Measurements from ENCODE around the gene ATG9A.

ATG9A gene

DNA sequence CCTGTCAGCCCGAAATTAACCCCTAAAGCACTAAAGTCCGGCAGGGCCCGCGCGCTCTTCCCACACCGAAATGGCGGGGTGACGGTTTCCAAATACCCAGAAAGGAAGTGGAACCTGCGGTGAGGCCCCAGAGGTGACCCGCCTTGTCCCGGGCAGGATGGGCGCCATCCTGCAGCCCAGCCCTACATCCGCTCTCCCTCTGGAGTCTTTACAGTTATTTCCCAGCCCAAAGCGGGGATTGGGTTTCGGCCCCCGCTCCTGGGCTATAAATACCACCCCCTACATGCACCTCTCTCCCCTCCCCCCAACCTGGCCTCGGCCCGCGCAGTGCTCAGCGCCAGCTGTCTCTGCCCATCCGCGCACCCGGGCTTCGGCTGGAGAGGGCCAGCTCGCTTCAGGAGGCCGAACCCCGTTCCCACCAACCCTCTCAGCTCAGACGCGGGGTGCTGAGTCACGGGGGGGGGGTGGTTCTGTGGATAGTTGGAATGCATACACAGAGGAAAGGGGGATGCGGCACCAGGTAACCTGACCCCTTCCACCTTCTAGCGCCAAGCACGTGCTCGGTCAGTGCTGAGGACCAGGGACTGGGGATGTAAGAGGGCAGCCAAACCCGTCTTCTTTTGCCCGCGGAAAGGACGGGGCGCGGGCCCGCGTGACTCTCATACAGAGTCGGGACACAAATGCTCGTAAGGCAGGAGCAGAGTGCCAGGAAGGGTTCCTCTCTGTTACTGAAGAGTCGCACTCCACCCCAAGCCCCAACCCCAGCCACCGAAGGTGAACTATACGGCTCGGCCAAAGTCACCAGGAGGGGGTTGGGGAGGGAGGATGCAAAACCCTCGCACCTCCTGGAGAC lies 23.7 kb upstream of the ATG9A start, which contains the start of gene TUBA4B:
Gene TUBA4B (plus strand): TSS at position 344 of the 853 bp plus-strand sequence. CDS start 165 bp downstream, at position 509.
- peak in 1 of 3 experiments; percentile 59 for DNase-seq (ENCODE audit: low read depth in 3 of 3)

DNA sequence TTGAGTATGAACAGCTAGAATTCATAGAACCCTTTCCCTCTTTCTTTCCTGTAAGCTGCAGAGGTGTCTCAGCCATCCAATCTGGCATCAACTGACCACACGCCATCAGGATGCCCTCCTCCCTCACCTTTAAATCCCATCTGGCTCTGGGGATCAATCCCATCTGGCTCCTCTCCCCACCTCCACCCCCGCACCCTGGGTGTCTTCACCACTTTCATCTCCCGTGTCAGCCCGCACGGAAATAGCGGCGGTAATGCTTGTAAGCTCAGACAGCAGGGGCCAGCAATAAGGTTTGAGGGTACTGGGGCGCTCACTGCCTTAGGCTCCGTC lies 23.1 kb upstream of the ATG9A start:
- no peak for DNase-seq (ENCODE audit: low read depth in 3 of 3)

- no peak for DNase-seq (ENCODE audit: low read depth in 3 of 3)
These were observed 22.6 kb upstream of the ATG9A start for GRCh38 chr2:219252084-219252483.

DNA sequence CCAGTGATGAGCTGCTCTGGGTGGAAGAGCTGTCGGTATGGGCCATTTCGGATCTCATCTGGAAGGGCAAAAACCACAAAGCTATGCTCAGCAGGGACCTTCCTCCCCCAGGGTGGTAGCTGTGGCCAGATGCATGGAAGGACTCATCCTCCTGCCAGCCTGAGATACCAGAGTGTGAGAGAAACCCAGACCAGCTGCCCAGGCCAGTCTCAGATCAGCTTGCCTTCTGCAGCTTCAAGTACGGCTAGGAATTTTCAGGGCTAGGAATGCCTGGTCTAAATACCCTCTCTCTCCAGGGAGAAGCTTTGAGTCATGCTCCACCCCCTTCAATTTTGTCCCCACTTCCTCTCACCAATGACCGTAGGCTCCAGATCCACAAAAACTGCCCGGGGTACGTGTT lies 22.2 kb upstream of the ATG9A start:
- DNase-seq (ENCODE audit: low read depth in 3 of 3) = no peak

- DNase-seq (ENCODE audit: low read depth in 3 of 3) = no peak
These were observed 20.8 kb upstream of the ATG9A start for GRCh38 chr2:219250049-219250781.

DNA sequence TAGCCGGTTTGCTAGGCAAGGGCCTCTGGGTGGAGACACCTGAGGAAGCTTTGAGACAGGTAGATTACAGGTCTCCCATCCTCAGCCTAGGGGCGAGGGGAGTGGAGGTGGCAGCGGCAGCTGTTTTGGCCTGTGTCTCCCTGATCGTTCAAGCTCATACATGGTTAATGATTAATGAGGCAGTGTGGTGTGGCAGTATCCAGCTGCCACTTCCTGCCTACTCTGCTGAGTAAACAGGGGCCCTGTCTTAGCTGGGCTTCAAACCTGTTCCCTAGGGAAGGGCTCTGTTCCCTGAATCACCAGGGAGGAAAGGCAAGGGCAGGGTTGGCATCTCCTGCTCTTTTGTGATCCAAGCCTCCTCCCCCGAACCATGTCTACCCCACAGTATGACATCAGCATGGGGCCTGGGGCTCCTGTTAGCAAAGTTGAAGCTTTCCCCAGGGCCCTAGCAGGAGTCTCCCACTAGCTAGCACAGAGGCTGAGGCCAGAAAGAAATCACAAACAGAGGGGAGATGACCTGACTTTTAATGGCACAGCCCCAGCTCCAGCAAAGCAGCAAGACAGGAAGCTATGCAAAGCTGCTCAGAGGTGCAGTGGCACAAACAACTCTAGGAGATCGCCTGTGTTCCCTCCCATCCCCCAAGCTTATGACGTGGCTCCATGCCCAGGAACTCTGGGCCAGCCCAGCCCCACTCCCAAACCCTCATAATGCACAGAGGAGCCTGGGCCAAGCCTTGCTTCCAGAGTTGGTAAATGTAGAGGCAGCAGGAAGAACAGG lies 20.0 kb upstream of the ATG9A start:
- no peak for DNase-seq (ENCODE audit: low read depth in 3 of 3)

- DNase-seq (ENCODE audit: low read depth in 3 of 3) = no peak
These were observed 19.4 kb upstream of the ATG9A start for GRCh38 chr2:219248845-219249202.

GRCh38 chr2:219247678-219248642 lies 18.5 kb upstream of the ATG9A start:
- DNase-seq (ENCODE audit: low read depth in 3 of 3) = peak in 1 of 3 experiments; percentile 61

- no peak for DNase-seq (ENCODE audit: low read depth in 3 of 3)
These were observed 17.1 kb upstream of the ATG9A start for GRCh38 chr2:219246559-219246958.

GRCh38 chr2:219245899-219246230 lies 16.4 kb upstream of the ATG9A start:
- no peak for DNase-seq (ENCODE audit: low read depth in 3 of 3)

DNA sequence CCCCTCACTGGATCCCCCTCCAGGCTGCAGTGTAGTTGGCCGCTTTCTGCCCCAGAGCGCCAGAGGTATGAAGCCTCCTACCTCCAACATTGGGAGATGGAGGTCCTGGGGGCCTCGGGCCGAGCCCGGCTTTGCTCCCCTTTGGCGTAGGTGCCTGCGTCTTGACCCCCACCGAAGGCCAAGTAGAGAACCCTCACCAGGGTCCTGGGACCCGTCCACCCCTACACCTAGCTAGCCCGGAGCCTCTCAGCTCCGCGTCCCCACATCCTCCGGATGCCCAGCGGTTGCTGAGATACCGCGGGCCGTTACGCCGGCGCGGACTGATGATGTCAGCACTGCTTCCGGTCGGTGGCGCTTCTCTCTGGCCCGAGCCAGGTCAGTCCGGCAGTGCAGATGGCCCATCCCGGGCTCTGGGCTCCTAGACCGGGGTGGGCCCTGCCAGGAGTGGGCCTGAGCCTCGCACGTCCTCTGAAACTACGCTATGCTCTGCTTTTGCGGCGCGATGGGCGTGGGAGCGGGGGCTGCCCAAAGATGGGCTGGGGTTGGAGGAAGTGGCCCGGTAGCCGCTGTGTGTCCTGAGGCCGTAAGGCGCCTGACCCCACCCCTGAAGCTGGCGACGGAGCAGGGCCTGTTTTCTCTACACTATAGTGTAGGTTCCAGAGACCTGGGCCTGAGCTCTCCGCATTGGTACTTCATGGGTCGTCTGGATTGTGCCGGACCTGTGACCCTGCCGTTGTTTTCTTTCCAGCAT lies 15.9 kb upstream of the ATG9A start, which contains the start of the genes GLB1L and STK16:
Gene GLB1L (minus strand): TSS at position 297 of the 751 bp plus-strand sequence. CDS start 1,871 bp downstream, outside the sequence.
Gene STK16 (plus strand): TSS at position 332 of the 751 bp plus-strand sequence. CDS start 521 bp downstream, outside the sequence.
- peak; percentile 79 to 89 (median 79) for DNase-seq (ENCODE audit: low read depth in 3 of 3)

- no peak for DNase-seq (ENCODE audit: low read depth in 3 of 3)
These were observed 15.3 kb upstream of the ATG9A start for GRCh38 chr2:219244789-219245147.

DNA sequence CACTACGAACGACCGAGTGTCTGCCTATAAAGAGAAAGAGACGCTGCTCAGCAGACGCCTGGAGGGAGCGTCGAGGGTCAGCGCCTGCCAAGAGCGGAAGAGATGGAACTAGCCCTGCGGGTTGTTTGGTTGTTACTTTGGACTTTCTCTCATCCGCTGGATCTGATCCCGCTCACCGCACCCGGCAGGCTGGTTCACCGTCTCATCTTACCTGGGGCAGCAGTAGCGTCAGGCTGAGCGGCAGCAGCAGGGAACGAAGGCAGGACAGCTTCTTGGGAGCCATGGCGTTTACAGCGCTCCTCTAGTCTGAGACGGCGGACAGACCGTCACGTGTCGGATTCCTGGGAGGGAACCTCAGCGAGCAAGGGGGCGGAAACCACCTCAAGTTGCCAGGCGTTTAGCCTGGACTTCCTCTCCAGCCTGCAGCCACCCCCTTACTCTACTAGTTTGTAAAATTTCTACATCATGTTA lies 13.9 kb upstream of the ATG9A start:
- no peak for DNase-seq (ENCODE audit: low read depth in 3 of 3)

DNA sequence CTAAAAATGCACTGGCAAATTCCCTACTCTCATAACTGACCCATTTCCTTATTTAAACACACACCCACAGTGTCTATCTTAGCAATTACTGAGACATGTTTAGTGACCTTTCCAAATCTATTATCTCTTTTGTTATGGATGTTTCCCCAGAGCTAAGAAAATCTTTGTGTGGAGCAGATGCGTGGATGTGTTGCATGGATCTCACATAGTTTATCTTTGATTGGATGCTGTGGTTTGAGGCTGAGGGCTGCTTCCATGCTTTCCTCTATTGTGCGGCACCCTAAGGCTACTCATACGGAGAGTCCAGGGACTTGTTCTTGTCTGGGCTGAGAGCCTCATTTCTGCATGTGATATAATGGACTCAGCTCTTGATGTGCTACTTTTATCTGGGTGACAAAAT lies 4.9 kb upstream of the ATG9A start:
- DNase-seq (ENCODE audit: low read depth in 3 of 3) = no peak

DNA sequence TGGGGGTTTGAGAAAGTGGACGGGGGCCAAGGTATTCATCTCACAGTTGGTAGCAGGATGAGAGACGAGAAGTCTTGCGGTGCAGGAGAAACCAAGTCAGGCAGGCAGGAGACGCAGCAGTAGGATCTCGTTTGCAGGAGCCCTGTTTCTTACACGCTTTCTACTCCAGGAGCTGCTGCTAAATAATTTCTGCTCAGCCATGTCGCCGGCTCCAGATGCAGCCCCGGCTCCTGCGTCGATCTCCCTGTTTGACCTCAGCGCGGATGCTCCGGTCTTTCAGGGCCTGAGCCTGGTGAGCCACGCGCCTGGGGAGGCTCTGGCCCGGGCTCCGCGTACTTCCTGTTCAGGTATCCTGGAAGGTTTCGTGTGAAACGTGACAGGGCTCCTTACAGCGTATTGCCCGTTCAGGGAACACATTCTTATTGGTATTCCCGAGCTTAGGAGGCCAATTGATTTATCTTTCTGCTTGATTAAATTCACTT lies 664 bp upstream of the ATG9A start:
- DNase-seq (ENCODE audit: low read depth in 3 of 3) = peak in 1 of 3 experiments; percentile 66

DNA sequence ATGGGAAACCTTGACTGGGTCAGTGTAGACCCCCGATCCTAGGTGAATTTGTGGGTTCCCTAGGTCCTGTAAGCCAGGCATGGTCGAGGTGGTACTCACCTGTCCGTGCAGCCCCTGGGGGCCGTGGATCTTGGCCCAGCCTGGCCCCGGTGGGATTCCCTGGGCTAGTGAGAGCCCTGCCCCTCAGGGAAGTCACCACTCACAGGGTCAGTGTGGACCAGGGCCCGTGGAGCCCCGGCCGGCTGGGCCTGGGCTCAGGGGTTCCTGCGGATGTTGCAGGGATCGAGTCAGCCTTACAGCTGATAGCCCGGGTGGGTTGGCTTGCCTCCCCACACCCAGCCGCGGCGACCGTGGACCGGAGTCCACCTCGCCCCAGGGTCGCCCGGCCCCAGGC lies 528 bp downstream of the ATG9A start:
- no peak for DNase-seq (ENCODE audit: low read depth in 3 of 3)

- no peak for DNase-seq (ENCODE audit: low read depth in 3 of 3)
These were observed 1.2 kb downstream of the ATG9A start for GRCh38 chr2:219228041-219228910.

DNA sequence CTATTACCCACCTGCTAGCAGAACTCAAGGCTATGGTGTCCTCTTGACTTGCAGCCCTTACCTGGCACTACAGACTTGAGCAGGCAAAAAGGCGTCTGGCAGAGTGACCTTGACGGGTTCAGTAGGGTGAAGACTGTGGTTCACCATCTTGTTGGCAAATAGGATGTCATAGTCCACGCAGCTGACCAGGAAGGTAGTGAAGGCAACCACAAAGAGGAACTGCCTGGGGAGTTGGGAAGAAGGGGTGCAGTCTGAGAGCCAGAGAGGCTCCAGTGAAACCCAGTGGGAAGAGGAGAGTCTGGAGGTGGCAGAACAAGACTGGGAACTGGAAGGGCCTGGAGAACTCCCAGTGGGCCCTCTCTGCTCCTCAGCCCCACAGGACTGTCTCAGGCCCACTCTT lies 4.1 kb downstream of the ATG9A start:
- DNase-seq (ENCODE audit: low read depth in 3 of 3) = no peak
